ENCODE measurements around the gene TRIM15.
A peak's percentile ranks its signal among the peaks of the same experiment; 100 is the strongest.

Gene TRIM15

GRCh38 chr6:30121446-30122366 lies 41.6 kb upstream of the TRIM15 start:
- H3K4me2 ChIP-seq (ENCODE audit: insufficient read depth, low read length, poor library complexity, severe bottlenecking), result no peak overlapping the region
- no peak overlapping the region for H2BK15ac ChIP-seq (ENCODE audit: low read length)
- no peak for DNase-seq (ENCODE audit: low spot score)
- no peak overlapping the region for H2BK120ac ChIP-seq (ENCODE audit: low read depth, low read length)
- H2BK12ac ChIP-seq (ENCODE audit: low read length), result no peak overlapping the region
- H3K23ac ChIP-seq (ENCODE audit: low read depth, low read length, poor library complexity), result no peak overlapping the region
- H3K18ac ChIP-seq (ENCODE audit: low read length), result no peak overlapping the region
- no peak overlapping the region for H2AFZ ChIP-seq (ENCODE audit: low read length)
- WGBS, 2 donors (ENCODE audit: extremely low coverage in 2 of 2, insufficient read length in 2 of 2, insufficient replicate concordance in 1 of 2), result no CpG with 5 or more reads among the region's 10 CpGs
- no peak overlapping the region for H3K4ac ChIP-seq (ENCODE audit: low read length)
- no peak overlapping the region for H3K27ac ChIP-seq (replicated peaks; ENCODE audit: low read length)
- H3K4me1 ChIP-seq (ENCODE audit: control insufficient read depth in 2 of 2, insufficient read depth in 1 of 2, low read depth in 1 of 2, low read length in 2 of 2), result no peaks in the 10 kb centered on the region
- H3K79me1 ChIP-seq (ENCODE audit: low read depth, low read length), result no peaks in the 10 kb centered on the region
- no peaks in the 10 kb centered on the region for H3K36me3 ChIP-seq (replicated peaks in 1 of 2; ENCODE audit: control insufficient read depth in 2 of 2, insufficient read depth in 2 of 2, low read length in 2 of 2)
- no peak overlapping the region for H4K8ac ChIP-seq (ENCODE audit: low read depth, low read length)
- H3K14ac ChIP-seq (ENCODE audit: low read length), result no peak overlapping the region
- no peak overlapping the region for H3K9ac ChIP-seq (ENCODE audit: low read depth, low read length, poor library complexity)
- no peak overlapping the region for H4K91ac ChIP-seq (ENCODE audit: low read depth, low read length, poor library complexity)
- H3K9me3 ChIP-seq (replicated peaks in 1 of 2; ENCODE audit: control insufficient read depth in 2 of 2, insufficient read depth in 1 of 2, low read depth in 1 of 2, low read length in 2 of 2), result no peaks in the 10 kb centered on the region
- H3K4me3 ChIP-seq (ENCODE audit: low read length in 2 of 2), result no peak overlapping the region
- peaks cover 0 to 53% (median 12%) of the 10 kb centered on the region in 3 experiments for H3K27me3 ChIP-seq (ENCODE audit: control insufficient read depth in 3 of 3, insufficient read depth in 3 of 3, low read depth in 1 of 3, low read length in 3 of 3)
- H2AK5ac ChIP-seq (ENCODE audit: low read depth, low read length), result no peak overlapping the region
- no peak overlapping the region for H2BK5ac ChIP-seq (ENCODE audit: low read length)

DNA sequence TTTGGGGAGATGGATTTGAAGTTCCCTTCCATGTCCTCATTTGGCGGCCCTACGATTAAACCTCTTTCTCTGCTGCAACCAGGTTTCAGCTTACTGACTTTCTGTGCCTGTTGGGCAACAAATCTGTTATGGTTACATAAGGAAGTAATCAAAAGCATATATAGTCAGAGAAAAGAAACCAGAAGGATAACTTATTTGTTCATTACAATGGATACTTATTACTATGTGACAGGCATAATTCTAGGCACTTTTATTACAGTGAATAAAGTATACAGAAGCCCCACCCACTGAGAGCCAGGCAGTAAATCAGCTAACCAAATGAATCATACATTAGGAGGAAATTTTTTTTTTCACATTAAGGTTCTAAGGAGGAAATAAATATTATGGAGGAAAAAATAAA lies 40.8 kb upstream of the TRIM15 start:
- no peak overlapping the region for H2BK15ac ChIP-seq (ENCODE audit: low read length)
- H3K18ac ChIP-seq (ENCODE audit: low read length), result no peak overlapping the region
- no peak overlapping the region for H3K27ac ChIP-seq (replicated peaks; ENCODE audit: low read length)
- H3K9ac ChIP-seq (ENCODE audit: low read depth, low read length, poor library complexity), result no peak overlapping the region
- no peak overlapping the region for H2AFZ ChIP-seq (ENCODE audit: low read length)
- no peaks in the 10 kb centered on the region for H3K79me1 ChIP-seq (ENCODE audit: low read depth, low read length)
- no peaks in the 10 kb centered on the region for H3K36me3 ChIP-seq (replicated peaks in 1 of 2; ENCODE audit: control insufficient read depth in 2 of 2, insufficient read depth in 2 of 2, low read length in 2 of 2)
- H2AK5ac ChIP-seq (ENCODE audit: low read depth, low read length), result no peak overlapping the region
- peaks cover 2 to 62% (median 20%) of the 10 kb centered on the region in 3 experiments for H3K27me3 ChIP-seq (ENCODE audit: control insufficient read depth in 3 of 3, insufficient read depth in 3 of 3, low read depth in 1 of 3, low read length in 3 of 3)
- H2BK120ac ChIP-seq (ENCODE audit: low read depth, low read length), result no peak overlapping the region
- no peak overlapping the region for H3K4ac ChIP-seq (ENCODE audit: low read length)
- H3K23ac ChIP-seq (ENCODE audit: low read depth, low read length, poor library complexity), result no peak overlapping the region
- H2BK12ac ChIP-seq (ENCODE audit: low read length), result no peak overlapping the region
- H3K4me1 ChIP-seq (ENCODE audit: control insufficient read depth in 2 of 2, insufficient read depth in 1 of 2, low read depth in 1 of 2, low read length in 2 of 2), result peaks cover 0 to 3% of the 10 kb centered on the region in 2 donors
- no peak overlapping the region for H4K8ac ChIP-seq (ENCODE audit: low read depth, low read length)
- H3K4me2 ChIP-seq (ENCODE audit: insufficient read depth, low read length, poor library complexity, severe bottlenecking), result no peak overlapping the region
- DNase-seq (ENCODE audit: low spot score), result no peak
- H3K9me3 ChIP-seq (replicated peaks in 1 of 2; ENCODE audit: control insufficient read depth in 2 of 2, insufficient read depth in 1 of 2, low read depth in 1 of 2, low read length in 2 of 2), result no peaks in the 10 kb centered on the region
- WGBS, 2 donors (ENCODE audit: extremely low coverage in 2 of 2, insufficient read length in 2 of 2, insufficient replicate concordance in 1 of 2), result no CpG with 5 or more reads among the region's 2 CpGs
- H2BK5ac ChIP-seq (ENCODE audit: low read length), result no peak overlapping the region
- H4K91ac ChIP-seq (ENCODE audit: low read depth, low read length, poor library complexity), result no peak overlapping the region
- H3K14ac ChIP-seq (ENCODE audit: low read length), result no peak overlapping the region
- no peak overlapping the region for H3K4me3 ChIP-seq (ENCODE audit: low read length in 2 of 2)

GRCh38 chr6:30127238-30128093 lies 35.9 kb upstream of the TRIM15 start:
- Histone ChIP-seq H3K9ac (ENCODE audit: low read depth, low read length, poor library complexity) (no peak overlapping the region), H3K18ac (ENCODE audit: low read length) (no peak overlapping the region), H3K9me3 (replicated peaks in 1 of 2; ENCODE audit: control insufficient read depth in 2 of 2, insufficient read depth in 1 of 2, low read depth in 1 of 2, low read length in 2 of 2) (no peaks in the 10 kb centered on the region), H3K27ac (replicated peaks; ENCODE audit: low read length) (no peak overlapping the region), H4K91ac (ENCODE audit: low read depth, low read length, poor library complexity) (no peak overlapping the region), H3K14ac (ENCODE audit: low read length) (no peak overlapping the region), H3K4me3 (ENCODE audit: low read length in 2 of 2) (peak overlapping the region in 1 of 2 donors; percentile 33), H2BK12ac (ENCODE audit: low read length) (no peak overlapping the region), H2BK5ac (ENCODE audit: low read length) (no peak overlapping the region), H2BK120ac (ENCODE audit: low read depth, low read length) (no peak overlapping the region), H2BK15ac (ENCODE audit: low read length) (no peak overlapping the region), H3K4me2 (ENCODE audit: insufficient read depth, low read length, poor library complexity, severe bottlenecking) (peak overlapping the region; percentile 57), H3K23ac (ENCODE audit: low read depth, low read length, poor library complexity) (no peak overlapping the region), H3K79me1 (ENCODE audit: low read depth, low read length) (no peaks in the 10 kb centered on the region), H3K36me3 (replicated peaks in 1 of 2; ENCODE audit: control insufficient read depth in 2 of 2, insufficient read depth in 2 of 2, low read length in 2 of 2) (no peaks in the 10 kb centered on the region), H2AK5ac (ENCODE audit: low read depth, low read length) (no peak overlapping the region), H3K27me3 (ENCODE audit: control insufficient read depth in 3 of 3, insufficient read depth in 3 of 3, low read depth in 1 of 3, low read length in 3 of 3) (peaks cover 8 to 75% (median 47%) of the 10 kb centered on the region in 3 experiments), H4K8ac (ENCODE audit: low read depth, low read length) (no peak overlapping the region), H2AFZ (ENCODE audit: low read length) (peak overlapping the region; percentile 63), H3K4me1 (ENCODE audit: control insufficient read depth in 2 of 2, insufficient read depth in 1 of 2, low read depth in 1 of 2, low read length in 2 of 2) (peaks cover 0 to 3% of the 10 kb centered on the region in 2 donors), H3K4ac (ENCODE audit: low read length) (no peak overlapping the region)
- WGBS, 2 donors (ENCODE audit: extremely low coverage in 2 of 2, insufficient read length in 2 of 2, insufficient replicate concordance in 1 of 2), result no CpG with 5 or more reads among the region's 50 CpGs
- no peak for DNase-seq (ENCODE audit: low spot score)

Data from neuronal stem cell (in vitro differentiated cells).